Retinal pigment epithelial cell (primary cell): Measurements from ENCODE around the gene PI4K2A.
"Not testable (repeated sequence)": the region's sequence is repeated elsewhere in the genome, so short reads cannot be mapped to it uniquely, and the experiment has no call there.

Experiments
- DNase-seq: peaks from one replicate; pipeline ENCODE4 v3.0.0-alpha.2; 2010; ENCODE audit warnings: low read depth
- H3K4me3 ChIP-seq: 2 replicates; pipeline ENCODE4 v1.5.1; 2011; ENCODE audit warnings: mild to moderate bottlenecking, low read length, control low read depth, moderate library complexity
- TF ChIP-seq, protein P1 (sequence below): conservative IDR thresholded peaks from 2 replicates; pipeline ENCODE4 v1.5.1; 2011; ENCODE audit warnings: low read depth, low read length, control low read depth, inconsistent platforms

Gene PI4K2A

DNA sequence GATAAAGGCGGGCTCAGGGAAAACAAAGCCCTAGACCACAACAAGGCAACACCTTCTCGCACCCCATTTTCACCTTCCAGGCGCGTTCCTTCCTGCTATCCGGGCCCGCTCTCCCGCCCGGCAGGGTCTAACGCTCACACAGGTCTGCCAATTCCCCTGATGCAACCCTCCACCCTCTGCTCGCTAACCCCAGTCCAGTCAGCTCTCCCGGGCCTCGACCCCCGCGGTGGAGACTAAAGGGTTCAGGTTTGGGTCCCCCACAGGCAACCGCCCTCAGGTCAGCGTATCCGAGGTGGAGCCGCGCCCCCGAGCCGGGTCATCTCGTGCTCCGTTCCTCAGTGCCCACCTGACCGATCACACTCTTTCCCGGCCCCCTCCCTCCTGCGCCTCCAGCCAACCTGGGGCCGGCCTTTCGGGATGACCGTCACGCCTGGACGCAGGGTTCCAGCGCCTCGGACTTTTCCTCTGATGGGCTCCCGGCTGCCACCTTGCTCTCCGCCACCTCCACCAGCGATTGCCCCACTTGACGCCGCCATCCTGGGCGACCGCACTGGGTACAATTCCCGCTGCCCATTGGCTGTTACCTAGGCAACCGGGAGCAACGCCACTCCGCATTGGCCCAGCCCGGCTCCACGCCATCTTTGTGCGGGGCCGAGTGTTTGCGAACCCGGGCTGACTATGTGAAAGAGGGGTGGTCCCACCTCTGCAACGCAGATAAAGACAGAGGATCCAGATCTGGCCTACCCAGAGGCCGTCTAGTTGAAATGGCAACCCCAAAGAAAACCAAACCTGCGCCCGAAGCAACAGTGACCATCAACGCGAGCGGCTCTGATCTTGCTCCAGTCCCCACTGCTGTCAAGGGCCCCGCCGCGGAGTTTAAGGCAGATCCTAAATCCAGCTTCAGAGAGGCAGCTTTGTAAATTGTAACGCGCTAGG lies 7.3 kb upstream of the PI4K2A start, which contains the start of gene MORN4:
TSS of gene MORN4 (minus strand) at position 552 of the 936 bp plus-strand sequence. CDS start 13,847 bp downstream, outside the sequence.
- H3K4me3 ChIP-seq: peak within 1 kb of the TSS; percentile 89
- peak; percentile 53 for DNase-seq
- TF ChIP-seq, protein P1, sequence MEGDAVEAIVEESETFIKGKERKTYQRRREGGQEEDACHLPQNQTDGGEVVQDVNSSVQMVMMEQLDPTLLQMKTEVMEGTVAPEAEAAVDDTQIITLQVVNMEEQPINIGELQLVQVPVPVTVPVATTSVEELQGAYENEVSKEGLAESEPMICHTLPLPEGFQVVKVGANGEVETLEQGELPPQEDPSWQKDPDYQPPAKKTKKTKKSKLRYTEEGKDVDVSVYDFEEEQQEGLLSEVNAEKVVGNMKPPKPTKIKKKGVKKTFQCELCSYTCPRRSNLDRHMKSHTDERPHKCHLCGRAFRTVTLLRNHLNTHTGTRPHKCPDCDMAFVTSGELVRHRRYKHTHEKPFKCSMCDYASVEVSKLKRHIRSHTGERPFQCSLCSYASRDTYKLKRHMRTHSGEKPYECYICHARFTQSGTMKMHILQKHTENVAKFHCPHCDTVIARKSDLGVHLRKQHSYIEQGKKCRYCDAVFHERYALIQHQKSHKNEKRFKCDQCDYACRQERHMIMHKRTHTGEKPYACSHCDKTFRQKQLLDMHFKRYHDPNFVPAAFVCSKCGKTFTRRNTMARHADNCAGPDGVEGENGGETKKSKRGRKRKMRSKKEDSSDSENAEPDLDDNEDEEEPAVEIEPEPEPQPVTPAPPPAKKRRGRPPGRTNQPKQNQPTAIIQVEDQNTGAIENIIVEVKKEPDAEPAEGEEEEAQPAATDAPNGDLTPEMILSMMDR: no peak

- TF ChIP-seq, protein P1: no peak
- DNase-seq: no peak
- peak overlapping the region; percentile 89 for H3K4me3 ChIP-seq
Measured at GRCh38 chr10:97633921-97634320, 6.5 kb upstream of the PI4K2A start.

GRCh38 chr10:97635577-97635976 lies 4.9 kb upstream of the PI4K2A start:
- no peak overlapping the region for H3K4me3 ChIP-seq
- TF ChIP-seq, protein P1: no peak
- DNase-seq: no peak

DNA sequence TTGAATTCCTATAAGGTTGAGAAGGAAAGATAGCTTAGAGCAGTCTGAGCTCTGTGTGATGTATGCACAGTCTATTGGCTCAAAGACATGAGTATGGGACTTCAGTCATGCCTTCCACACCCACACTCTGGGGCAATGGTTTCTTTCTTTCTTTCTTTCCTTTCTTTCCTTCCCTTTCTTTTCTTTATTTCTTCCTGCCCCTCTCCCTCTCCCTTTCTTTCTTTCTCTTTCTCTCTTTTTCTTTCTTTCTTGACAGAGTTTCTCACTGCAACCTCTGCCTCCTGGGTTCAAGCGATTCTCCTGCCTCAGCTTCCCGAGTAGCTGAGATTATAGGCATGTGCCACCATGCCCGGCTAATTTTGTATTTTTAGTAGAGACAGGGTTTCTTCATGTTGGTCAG lies 1.4 kb upstream of the PI4K2A start:
- H3K4me3 ChIP-seq, DNase-seq: not testable (repeated sequence)

DNA sequence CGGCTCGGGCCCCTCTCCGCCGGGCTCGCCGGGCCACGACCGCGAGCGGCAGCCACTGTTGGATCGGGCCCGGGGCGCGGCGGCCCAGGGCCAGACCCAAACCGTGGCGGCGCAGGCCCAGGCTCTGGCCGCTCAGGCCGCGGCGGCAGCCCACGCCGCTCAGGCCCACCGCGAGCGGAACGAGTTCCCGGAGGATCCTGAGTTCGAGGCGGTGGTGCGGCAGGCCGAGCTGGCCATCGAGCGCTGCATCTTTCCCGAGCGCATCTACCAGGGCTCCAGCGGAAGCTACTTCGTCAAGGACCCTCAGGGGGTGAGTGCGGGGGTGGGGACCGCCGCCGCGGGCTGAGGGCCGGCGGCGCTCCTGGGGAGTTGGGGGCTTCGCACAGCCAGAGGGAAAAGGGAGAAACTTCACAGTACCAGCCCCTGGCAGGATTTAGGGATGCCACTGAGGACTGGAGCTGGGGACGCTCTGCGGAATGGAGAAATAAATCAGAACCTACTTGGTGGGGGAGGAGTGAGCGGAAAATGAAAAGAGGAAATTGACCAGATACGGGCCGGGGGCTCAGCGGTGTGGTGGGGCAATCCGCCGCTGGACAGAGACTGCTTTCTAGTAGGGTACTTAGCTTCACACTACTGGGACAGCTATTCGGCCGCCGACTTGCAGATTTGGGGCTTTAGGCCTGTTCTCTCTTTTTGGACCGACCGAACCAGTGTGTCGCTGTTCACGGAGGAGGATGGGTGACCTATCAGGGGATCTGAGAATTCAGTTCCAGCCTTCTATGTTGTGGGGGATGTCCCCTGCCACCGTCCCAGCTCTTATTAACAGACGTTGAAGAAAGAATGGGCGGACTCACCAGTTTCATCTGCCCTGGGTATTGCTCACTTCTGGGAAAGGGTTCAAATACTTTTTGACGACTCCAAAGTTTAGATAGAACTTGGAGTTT lies 669 bp downstream of the PI4K2A start:
- DNase-seq: no peak
- peak overlapping the region; percentile 93 for H3K4me3 ChIP-seq
- TF ChIP-seq, protein P1: peak; percentile 1

- peak overlapping the region; percentile 93 for H3K4me3 ChIP-seq
- not testable (repeated sequence) for DNase-seq
Measured at GRCh38 chr10:97642471-97643159, 2.1 kb downstream of the PI4K2A start.

DNA sequence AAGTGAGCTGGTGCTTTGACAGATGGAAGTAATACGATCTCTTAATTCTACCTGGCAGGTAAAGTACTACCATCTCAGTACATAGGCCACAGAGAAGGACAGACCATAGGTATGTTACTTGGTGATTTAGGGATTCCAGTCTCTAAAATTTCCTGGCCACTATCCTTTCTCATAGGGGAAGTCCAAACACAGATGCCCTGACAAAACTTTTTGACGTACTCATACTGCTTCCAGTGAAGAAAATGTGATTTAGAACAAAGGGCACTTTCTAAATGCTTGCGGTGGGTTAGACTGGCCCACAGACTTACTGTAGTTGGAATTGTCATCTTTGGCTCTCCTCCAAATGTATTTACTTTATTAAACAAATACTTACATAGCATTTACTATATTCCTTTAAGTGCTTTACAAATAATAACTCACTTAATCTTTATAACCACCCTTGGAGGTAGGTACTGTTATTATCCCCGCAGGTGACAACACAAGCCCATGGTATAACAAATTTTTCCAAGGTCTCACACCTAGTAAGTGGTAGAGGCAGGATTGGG lies 3.0 kb downstream of the PI4K2A start:
- peak overlapping the region; percentile 20 for H3K4me3 ChIP-seq
- DNase-seq: no peak
- TF ChIP-seq, protein P1: no peak
